Measurements from ENCODE around the gene BMP7.

GRCh38 chr20:57255183-57255582, 11.3 kb downstream of the BMP7 start:
- no peak for TF ChIP-seq CTCF (conservative IDR thresholded peaks at IDR 0.05)
- no peak for TF ChIP-seq EZH2 (IDR thresholded peaks at IDR 0.05; ENCODE audit: low read depth)
